ENCODE measurements around the gene PDE11A.

The PDE11A gene

GRCh38 chr2:177616731-177617130, 455.8 kb downstream of the PDE11A start:
- no peak for DNase-seq

- DNase-seq, result no peak
Observed at GRCh38 chr2:177616066-177616465, 456.5 kb downstream of the PDE11A start.

- no peak for DNase-seq
Observed at GRCh38 chr2:177612659-177613058, 459.9 kb downstream of the PDE11A start.

GRCh38 chr2:177611310-177611886, 461.2 kb downstream of the PDE11A start:
- DNase-seq, result no peak

- no peak for DNase-seq
Observed at GRCh38 chr2:177610813-177611212, 461.8 kb downstream of the PDE11A start.

GRCh38 chr2:177606636-177607035, 465.9 kb downstream of the PDE11A start:
- no peak for DNase-seq

GRCh38 chr2:177604271-177605065, 468.1 kb downstream of the PDE11A start:
- no peak for DNase-seq

GRCh38 chr2:177603768-177604167, 468.8 kb downstream of the PDE11A start:
- DNase-seq, result no peak

GRCh38 chr2:177603181-177603580, 469.4 kb downstream of the PDE11A start:
- DNase-seq, result no peak

GRCh38 chr2:177602611-177603164, 469.9 kb downstream of the PDE11A start:
- no peak for DNase-seq

- DNase-seq, result no peak
Observed at GRCh38 chr2:177600917-177601316, 471.7 kb downstream of the PDE11A start.

- DNase-seq, result no peak
Observed at GRCh38 chr2:177599956-177600355, 472.6 kb downstream of the PDE11A start.

- no peak for DNase-seq
Observed at GRCh38 chr2:177599139-177599688, 473.4 kb downstream of the PDE11A start.

- DNase-seq, result no peak
Observed at GRCh38 chr2:177598326-177599138, 474.0 kb downstream of the PDE11A start.

- DNase-seq, result no peak
Observed at GRCh38 chr2:177597759-177598158, 474.8 kb downstream of the PDE11A start.

GRCh38 chr2:177596866-177597265, 475.7 kb downstream of the PDE11A start:
- no peak for DNase-seq

- no peak for DNase-seq
Observed at GRCh38 chr2:177595126-177595845, 477.3 kb downstream of the PDE11A start.

GRCh38 chr2:177593402-177593801, 479.2 kb downstream of the PDE11A start:
- no peak for DNase-seq

- DNase-seq, result no peak
Observed at GRCh38 chr2:177592945-177593344, 479.6 kb downstream of the PDE11A start.

GRCh38 chr2:177592397-177592796, 480.2 kb downstream of the PDE11A start:
- DNase-seq, result no peak

GRCh38 chr2:177589186-177589585, 483.4 kb downstream of the PDE11A start:
- no peak for DNase-seq

GRCh38 chr2:177588671-177589070, 483.9 kb downstream of the PDE11A start:
- no peak for DNase-seq

Data from activated effector memory CD4-positive, alpha-beta T cell treated with anti-CD3 and anti-CD28 coated beads, Interleukin-2, amount 50 U/mL, for 16 hours (primary cell).